ENCODE data around the gene PRICKLE4. TPM values are rescaled to one million over a fixed set of nuclear protein-coding genes. Genes with fewer than 3 reads are reported as not detected.

PRICKLE4 gene
- total and polyA plus RNA-seq, 10 donors, result 0.41 to 32.8 (median 10.6) TPM

DNA sequence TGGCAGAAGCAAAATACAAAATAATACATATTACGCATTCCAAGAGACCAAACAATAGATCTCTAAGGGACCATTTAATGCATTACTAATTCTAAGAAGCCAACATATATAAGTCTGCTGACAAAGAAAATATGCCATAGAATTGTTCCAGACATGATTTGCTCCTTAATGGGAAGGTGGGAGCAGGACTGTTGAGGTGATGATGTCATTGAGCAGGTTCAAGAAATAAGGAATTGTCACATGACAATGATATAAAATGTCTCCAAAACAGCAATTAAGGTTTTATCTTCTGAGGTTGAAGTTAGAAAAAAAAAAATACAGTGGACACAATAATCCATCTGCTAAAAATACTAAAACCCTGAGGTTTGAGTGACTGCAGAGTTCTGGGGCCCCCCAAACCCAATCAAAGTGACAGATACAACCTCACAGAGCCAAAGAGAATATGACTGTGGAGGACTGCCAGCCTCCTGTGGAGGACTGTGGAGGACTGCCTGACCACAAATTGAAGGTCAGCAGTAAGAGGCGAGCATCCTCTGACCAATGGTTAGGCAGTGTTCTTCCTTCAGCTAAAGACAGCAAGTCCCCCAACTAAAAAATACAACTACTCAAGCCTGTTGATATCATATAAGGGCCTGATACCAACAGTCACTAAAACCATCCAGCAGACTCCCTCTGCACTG lies 45.9 kb downstream of the PRICKLE4 start:
- H3K4me3 ChIP-seq, result no peak overlapping the region
- no peak overlapping the region for H3K27ac ChIP-seq
- 84 to 97% (median 92%) methylated on average over 2 of the region's 2 CpGs for WGBS, 5 donors
- no peaks in the 10 kb centered on the region for H3K36me3 ChIP-seq
- no peaks in the 10 kb centered on the region for H3K27me3 ChIP-seq (replicated peaks in 1 of 7)
- intact Hi-C loops (cut with DNase I; ENCODE audit: low total_unique reads), result no loop called here
- DNase-seq, result no peak
- H3K4me1 ChIP-seq, result no peaks in the 10 kb centered on the region
- TF ChIP-seq POLR2AphosphoS5 (IDR thresholded peaks at IDR 0.05), result no peak
- no peak for TF ChIP-seq CTCF (IDR thresholded peaks at IDR 0.05 in 8 of 11, conservative IDR thresholded peaks at IDR 0.05 in 3 of 11)
- no peak for TF ChIP-seq POLR2A (IDR thresholded peaks at IDR 0.05)
- H3K9me3 ChIP-seq, result no peaks in the 10 kb centered on the region

DNA sequence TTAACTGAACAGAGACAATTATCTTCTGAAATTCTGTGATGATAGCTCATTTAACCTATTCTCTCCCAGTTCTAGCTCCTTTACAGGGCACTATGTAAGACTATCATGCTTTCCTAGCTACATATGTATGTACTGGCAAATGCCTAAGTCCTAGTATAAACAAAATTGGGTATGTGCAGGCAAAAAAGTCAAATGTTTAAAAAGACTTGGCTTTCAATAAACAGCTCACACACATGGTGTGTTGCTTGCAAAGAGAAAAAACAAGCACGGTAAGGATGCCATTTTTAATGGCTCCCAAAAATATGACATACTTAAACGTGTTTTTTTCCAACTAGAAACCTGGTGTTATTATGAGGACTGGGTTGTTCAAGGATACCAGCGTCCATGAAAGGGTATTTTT lies 51.7 kb downstream of the PRICKLE4 start:
- Histone ChIP-seq H3K27ac (no peak overlapping the region), H3K27me3 (replicated peaks in 1 of 7) (no peaks in the 10 kb centered on the region), H3K9me3 (no peaks in the 10 kb centered on the region), H3K4me3 (no peak overlapping the region), H3K4me1 (no peaks in the 10 kb centered on the region), H3K36me3 (no peaks in the 10 kb centered on the region)
- DNase-seq, result no peak
- intact Hi-C loops (cut with DNase I; ENCODE audit: low total_unique reads), result no loop called here
- WGBS, 5 donors, result 84 to 96% (median 92%) methylated on average over 3 of the region's 3 CpGs
- TF ChIP-seq POLR2AphosphoS5 (IDR thresholded peaks at IDR 0.05) (no peak), POLR2A (IDR thresholded peaks at IDR 0.05) (no peak), CTCF (IDR thresholded peaks at IDR 0.05 in 8 of 11, conservative IDR thresholded peaks at IDR 0.05 in 3 of 11) (no peak)

DNA sequence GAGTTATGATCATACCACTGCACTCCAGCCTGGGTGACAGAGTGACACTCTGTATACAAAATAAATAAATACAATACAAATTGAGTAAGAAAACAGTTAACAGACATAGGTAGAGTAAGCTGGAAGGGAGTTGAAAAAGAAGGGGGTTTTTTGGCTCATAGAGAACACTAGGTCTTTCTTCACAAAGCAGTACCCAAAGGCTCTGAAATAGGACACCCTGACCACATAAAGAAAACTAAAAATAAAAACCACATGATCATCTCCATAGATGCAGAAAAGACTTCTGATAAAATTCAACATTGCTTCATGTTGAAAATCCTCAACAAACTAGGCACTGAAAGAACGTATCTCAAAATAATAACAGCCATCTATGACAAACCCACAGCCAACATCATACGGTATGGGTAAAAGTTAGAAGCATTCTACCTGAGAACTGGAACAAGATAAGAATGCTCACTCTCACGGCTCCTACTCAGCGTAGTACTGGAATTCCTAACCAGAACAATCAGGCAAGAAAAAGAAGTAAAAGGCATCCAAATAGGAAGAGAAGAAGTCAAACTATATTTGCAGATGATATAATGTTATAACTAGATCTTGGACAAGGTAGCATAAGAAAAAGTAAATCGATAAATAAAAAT lies 55.6 kb downstream of the PRICKLE4 start:
- H3K4me1 ChIP-seq, result no peaks in the 10 kb centered on the region
- H3K36me3 ChIP-seq, result no peaks in the 10 kb centered on the region
- H3K9me3 ChIP-seq, result no peaks in the 10 kb centered on the region
- no peaks in the 10 kb centered on the region for H3K27me3 ChIP-seq (replicated peaks in 1 of 7)
- H3K4me3 ChIP-seq, result no peak overlapping the region
- intact Hi-C loops (cut with DNase I; ENCODE audit: low total_unique reads), result no loop called here
- TF ChIP-seq POLR2AphosphoS5 (IDR thresholded peaks at IDR 0.05) (no peak), POLR2A (IDR thresholded peaks at IDR 0.05) (no peak), CTCF (IDR thresholded peaks at IDR 0.05 in 8 of 11, conservative IDR thresholded peaks at IDR 0.05 in 3 of 11) (no peak)
- WGBS, 5 donors, result 77 to 90% (median 87%) methylated on average over 5 of the region's 5 CpGs
- H3K27ac ChIP-seq, result no peak overlapping the region
- DNase-seq, result no peak

DNA sequence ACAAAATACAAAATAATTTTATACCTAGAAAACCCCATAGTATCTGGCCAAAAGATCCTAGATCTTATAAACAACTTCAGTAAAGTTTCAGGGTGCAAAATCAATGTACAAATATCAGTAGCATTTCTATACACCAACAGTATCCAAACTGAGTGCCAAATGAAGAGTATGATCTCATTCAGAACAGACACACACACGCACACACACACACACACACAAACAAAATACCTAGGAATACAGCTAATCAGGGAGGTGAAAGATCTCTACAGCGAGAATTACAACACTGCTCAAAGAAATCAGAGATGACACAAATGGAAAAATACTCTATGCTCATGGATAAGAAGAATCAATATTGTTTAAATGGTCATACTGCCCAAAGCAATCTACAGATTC lies 56.1 kb downstream of the PRICKLE4 start:
- H3K9me3 ChIP-seq, result no peaks in the 10 kb centered on the region
- H3K4me3 ChIP-seq, result no peak overlapping the region
- no peak for DNase-seq
- H3K27ac ChIP-seq, result no peak overlapping the region
- no peak for TF ChIP-seq POLR2A (IDR thresholded peaks at IDR 0.05)
- 91 to 95% (median 94%) methylated on average over 2 of the region's 2 CpGs for WGBS, 5 donors
- no peaks in the 10 kb centered on the region for H3K36me3 ChIP-seq
- no peaks in the 10 kb centered on the region for H3K27me3 ChIP-seq (replicated peaks in 1 of 7)
- H3K4me1 ChIP-seq, result no peaks in the 10 kb centered on the region
- intact Hi-C loops (cut with DNase I; ENCODE audit: low total_unique reads), result no loop called here

Small RNAs within 50 kb of the gene (small RNA-seq; reads per million reads assigned to genes)
- gene AL365205.2 (0 reads per million in 4 donors), gene AL365205.3 (0 reads per million in 4 donors), gene RF00393 (0 reads per million in 4 donors)

Other genes with a start within 250 kb of the PRICKLE4 start
- gene FOXP4, start 234.4 kb upstream of the PRICKLE4 start, total RNA-seq, result 10 to 100 TPM in 3 of 7 donors, 1 to 10 TPM in 4; 5.3 to 12.1 (median 8.3) TPM
- gene FOXP4, start 234.4 kb upstream of the PRICKLE4 start, polyA plus RNA-seq, result 1 to 10 TPM; 3.0 to 5.8 (median 3.4) TPM
- gene MDFI, start 142.3 kb upstream of the PRICKLE4 start, total RNA-seq, result under 1 TPM in 2 of 7 donors, not detected in 5; 0.47 to 0.82 TPM
- gene MDFI, start 142.3 kb upstream of the PRICKLE4 start, polyA plus RNA-seq, result under 1 TPM; 0.28 to 0.68 (median 0.35) TPM
- 10 to 100 TPM; 55.9 to 80.8 (median 75.3) TPM for gene TFEB, start 45.2 kb upstream of the PRICKLE4 start, total RNA-seq
- 100 to 1,000 TPM in 1 of 3 donors, 10 to 100 TPM in 2; 83.5 to 150 (median 97.4) TPM for gene TFEB, start 45.2 kb upstream of the PRICKLE4 start, polyA plus RNA-seq
- gene PGC, start 33.4 kb upstream of the PRICKLE4 start, total RNA-seq, result not detected
- gene PGC, start 33.4 kb upstream of the PRICKLE4 start, polyA plus RNA-seq, result under 1 TPM; 0.26 to 0.74 (median 0.48) TPM
- 1 to 10 TPM; 3.7 to 7.3 (median 6.3) TPM for gene FRS3, start 882 bp upstream of the PRICKLE4 start, total RNA-seq
- gene FRS3, start 882 bp upstream of the PRICKLE4 start, polyA plus RNA-seq, result 1 to 10 TPM; 2.6 to 6.2 (median 4.8) TPM
- gene TOMM6, start 6.9 kb downstream of the PRICKLE4 start, total RNA-seq, result 100 to 1,000 TPM; 110 to 152 (median 135) TPM
- gene TOMM6, start 6.9 kb downstream of the PRICKLE4 start, polyA plus RNA-seq, result 100 to 1,000 TPM; 376 to 439 (median 430) TPM
- 1 to 10 TPM; 2.9 to 6.8 (median 4.7) TPM for gene USP49, start 114.6 kb downstream of the PRICKLE4 start, total RNA-seq
- under 1 TPM; 0.35 to 0.83 (median 0.46) TPM for gene USP49, start 114.6 kb downstream of the PRICKLE4 start, polyA plus RNA-seq
- gene MED20, start 140.4 kb downstream of the PRICKLE4 start, total RNA-seq, result 10 to 100 TPM; 11.3 to 21.5 (median 15.9) TPM
- 1 to 10 TPM; 5.3 to 8.6 (median 6.4) TPM for gene MED20, start 140.4 kb downstream of the PRICKLE4 start, polyA plus RNA-seq
- gene BYSL, start 140.7 kb downstream of the PRICKLE4 start, total RNA-seq, result 10 to 100 TPM in 4 of 7 donors, 1 to 10 TPM in 3; 5.9 to 19.7 (median 11.3) TPM
- gene BYSL, start 140.7 kb downstream of the PRICKLE4 start, polyA plus RNA-seq, result 10 to 100 TPM in 1 of 3 donors, 1 to 10 TPM in 2; 7.6 to 11.5 (median 8.8) TPM
- 100 to 1,000 TPM; 124 to 531 (median 334) TPM for gene CCND3, start 161.0 kb downstream of the PRICKLE4 start, total RNA-seq
- gene CCND3, start 161.0 kb downstream of the PRICKLE4 start, polyA plus RNA-seq, result 100 to 1,000 TPM; 115 to 209 (median 202) TPM

All from spleen (tissue), 11 donors.